HUES64 (cell line): ENCODE data around the gene DMBX1.

Source experiments
- H3K27ac ChIP-seq: 2 replicates; pipeline ENCODE4 v1.7.0; 2013; ENCODE audit warnings: low read depth, low read length, inconsistent platforms
- H3K27me3 ChIP-seq: 2 replicates; pipeline ENCODE4 v1.6.1; 2013; ENCODE audit warnings: mild to moderate bottlenecking, low read length; ENCODE audit not compliant: insufficient read depth
- H3K36me3 ChIP-seq: 2 replicates; pipeline ENCODE4 v1.6.1; 2013; ENCODE audit warnings: mild to moderate bottlenecking, low read length; ENCODE audit not compliant: insufficient read depth
- H3K4me1 ChIP-seq: 2 replicates; pipeline ENCODE4 v1.6.1; 2013; ENCODE audit warnings: mild to moderate bottlenecking, low read length, moderate library complexity; ENCODE audit not compliant: insufficient read depth
- H3K4me3 ChIP-seq: 2 replicates; pipeline ENCODE4 v1.5.1; 2013; ENCODE audit warnings: mild to moderate bottlenecking, low read length, moderate library complexity
- H3K9ac ChIP-seq: 2 replicates; pipeline ENCODE4 v1.6.1; 2013; ENCODE audit warnings: mild to moderate bottlenecking, low read depth, low read length
- H3K9me3 ChIP-seq: 2 replicates; pipeline ENCODE4 v1.6.1; 2013; ENCODE audit warnings: low read depth, low read length; ENCODE audit not compliant: insufficient read depth
- WGBS: fragments of 150-250, 120-280 bp; methylation state at CpG from one replicate; pipeline ENCODE4 v1.1.7; 2013; ENCODE audit warnings: missing lambda C conversion rate; 5-methylcytosine and 5-hydroxymethylcytosine counted together

The DMBX1 gene

DNA sequence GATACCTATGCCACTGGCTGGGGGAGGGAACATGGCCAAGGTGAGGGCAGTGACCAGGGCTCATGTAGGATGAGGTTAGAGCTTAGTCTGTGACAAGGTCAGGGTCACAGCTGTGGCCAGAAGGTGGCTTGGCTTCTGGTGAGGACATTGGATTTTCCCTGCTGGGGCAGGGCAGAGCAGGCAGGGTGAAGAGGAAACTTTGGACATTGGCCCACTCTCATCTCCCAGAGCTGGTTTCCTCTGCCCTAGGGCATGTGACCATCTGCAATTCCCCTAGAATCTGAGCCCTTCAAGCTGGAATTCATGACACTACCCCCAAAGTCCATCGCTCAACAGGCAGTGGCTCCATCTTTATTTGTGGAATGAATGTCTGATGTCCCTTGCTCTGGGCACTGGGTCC, 5.3 kb downstream of the DMBX1 start:
- Histone ChIP-seq H3K4me1 (peaks cover 34% of the 10 kb centered on the region), H3K9me3 (no peaks in the 10 kb centered on the region), H3K27me3 (peaks cover 99% of the 10 kb centered on the region), H3K27ac (no peak overlapping the region), H3K4me3 (no peak overlapping the region), H3K36me3 (no peaks in the 10 kb centered on the region), H3K9ac (no peak overlapping the region)
- WGBS = 80% methylated on average over 1 of the region's 1 CpG

DNA sequence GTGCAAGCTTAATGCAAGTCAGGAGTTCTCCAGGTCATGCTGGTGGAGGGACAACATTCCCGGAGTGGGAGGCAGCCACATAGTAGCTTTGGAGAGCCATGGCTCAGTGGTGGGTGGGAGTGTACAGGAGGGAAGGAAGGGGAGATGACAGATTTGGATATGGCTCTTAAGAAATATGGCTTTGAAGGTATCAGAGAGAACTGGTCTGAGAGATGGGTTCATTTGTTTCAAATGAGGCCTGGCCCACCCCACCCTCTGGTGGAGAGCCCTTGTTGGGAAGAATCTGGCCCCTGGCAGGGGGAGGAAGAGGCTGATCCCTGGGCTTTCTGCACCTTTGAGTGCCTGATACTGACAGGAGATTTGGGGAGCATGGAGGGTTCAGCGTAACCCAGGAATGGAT, 6.1 kb downstream of the DMBX1 start:
- Histone ChIP-seq H3K27me3 (peaks cover 93% of the 10 kb centered on the region), H3K9me3 (no peaks in the 10 kb centered on the region), H3K9ac (no peak overlapping the region), H3K36me3 (no peaks in the 10 kb centered on the region), H3K4me1 (peaks cover 30% of the 10 kb centered on the region), H3K4me3 (no peak overlapping the region), H3K27ac (no peak overlapping the region)
- WGBS = 93% methylated on average over 2 of the region's 2 CpGs

- Histone ChIP-seq H3K4me3 (no peak overlapping the region), H3K36me3 (no peaks in the 10 kb centered on the region), H3K4me1 (peaks cover 26% of the 10 kb centered on the region), H3K9me3 (no peaks in the 10 kb centered on the region), H3K9ac (no peak overlapping the region), H3K27me3 (peaks cover 86% of the 10 kb centered on the region), H3K27ac (no peak overlapping the region)
- 85% methylated on average over 6 of the region's 6 CpGs for WGBS
Observed at GRCh38 chr1:46496505-46496904, 6.9 kb downstream of the DMBX1 start.

- Histone ChIP-seq H3K4me3 (no peak overlapping the region), H3K36me3 (no peaks in the 10 kb centered on the region), H3K9ac (no peak overlapping the region), H3K4me1 (peaks cover 21% of the 10 kb centered on the region), H3K27ac (no peak overlapping the region), H3K9me3 (no peaks in the 10 kb centered on the region), H3K27me3 (peaks cover 84% of the 10 kb centered on the region)
- WGBS = 83% methylated on average over 2 of the region's 3 CpGs
Observed at GRCh38 chr1:46497020-46497419, 7.4 kb downstream of the DMBX1 start.

DNA sequence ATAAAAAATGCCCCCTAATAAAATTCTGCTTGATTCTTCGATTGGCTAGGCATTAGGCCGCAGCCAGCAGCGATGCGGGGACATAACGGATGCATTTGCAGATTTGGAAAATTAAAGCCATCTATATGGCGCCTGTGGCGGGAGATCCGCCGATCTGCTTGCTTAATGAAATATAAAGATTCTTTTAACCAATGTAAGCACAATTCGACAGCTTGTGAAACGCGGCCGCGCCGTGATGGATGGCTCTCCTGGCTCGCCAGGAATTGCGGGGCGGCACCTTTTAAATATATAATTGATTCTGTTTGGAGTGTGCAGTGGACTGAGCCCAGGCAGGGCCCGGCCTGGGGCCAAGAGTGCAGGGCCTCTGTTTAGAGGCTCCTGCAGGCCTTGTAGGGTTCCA, 8.0 kb downstream of the DMBX1 start:
- Histone ChIP-seq H3K27ac (no peak overlapping the region), H3K9me3 (no peaks in the 10 kb centered on the region), H3K9ac (no peak overlapping the region), H3K4me3 (no peak overlapping the region), H3K4me1 (peaks cover 14% of the 10 kb centered on the region), H3K27me3 (peaks cover 82% of the 10 kb centered on the region), H3K36me3 (no peaks in the 10 kb centered on the region)
- 96% methylated on average over 17 of the region's 19 CpGs for WGBS

DNA sequence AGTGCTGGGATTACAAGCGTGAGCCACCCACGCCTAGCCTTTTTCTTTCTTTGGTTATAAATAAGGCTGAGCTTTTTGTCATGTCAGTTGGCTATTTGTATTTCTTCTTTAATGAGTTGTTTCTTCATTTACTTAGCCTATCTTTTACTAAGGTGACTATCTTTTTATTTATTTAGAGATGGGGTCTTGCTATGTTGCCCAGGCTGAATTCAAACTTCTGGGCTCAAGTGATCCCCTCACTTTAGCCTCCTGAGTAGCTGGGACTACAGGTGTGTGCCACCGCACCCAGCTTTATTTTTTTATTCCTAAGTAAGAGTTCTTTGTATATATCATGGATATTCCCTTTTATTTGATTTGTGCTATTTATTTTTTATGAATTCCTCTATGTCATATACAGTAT, 11.9 kb downstream of the DMBX1 start:
- Histone ChIP-seq H3K9me3 (no peaks in the 10 kb centered on the region), H3K4me3 (no peak overlapping the region), H3K4me1 (no peaks in the 10 kb centered on the region; the same call in none of the 2 replicates), H3K27me3 (peaks cover 51% of the 10 kb centered on the region), H3K27ac (no peak overlapping the region), H3K9ac (no peak overlapping the region), H3K36me3 (no peaks in the 10 kb centered on the region)
- WGBS = 95% methylated on average over 2 of the region's 3 CpGs

DNA sequence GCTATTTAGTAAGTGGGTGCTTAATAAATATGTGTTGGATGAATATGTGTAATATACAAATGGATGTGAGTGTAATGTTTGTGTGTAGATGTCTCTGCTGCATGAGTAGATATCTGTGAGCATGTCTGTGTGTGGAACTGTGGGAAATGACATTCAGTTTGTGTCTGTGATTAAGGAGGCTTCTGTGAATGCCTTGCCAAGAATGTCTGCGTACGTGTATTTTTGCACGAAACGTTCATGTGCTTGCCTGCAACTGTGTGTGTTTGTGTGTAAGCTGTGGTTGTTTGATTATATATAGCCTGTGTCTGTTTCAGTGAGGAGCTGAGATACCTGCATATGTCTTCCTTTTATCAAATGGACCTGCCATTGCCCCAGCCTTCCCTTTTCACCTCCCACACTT, 13.8 kb downstream of the DMBX1 start:
- WGBS = 94% methylated on average over 4 of the region's 4 CpGs
- H3K36me3 ChIP-seq = no peaks in the 10 kb centered on the region
- peaks cover 32% of the 10 kb centered on the region for H3K27me3 ChIP-seq
- H3K9ac ChIP-seq = no peak overlapping the region
- no peak overlapping the region for H3K4me3 ChIP-seq
- H3K27ac ChIP-seq = no peak overlapping the region
- H3K9me3 ChIP-seq = no peaks in the 10 kb centered on the region
- no peaks in the 10 kb centered on the region; the same call in none of the 2 replicates for H3K4me1 ChIP-seq

DNA sequence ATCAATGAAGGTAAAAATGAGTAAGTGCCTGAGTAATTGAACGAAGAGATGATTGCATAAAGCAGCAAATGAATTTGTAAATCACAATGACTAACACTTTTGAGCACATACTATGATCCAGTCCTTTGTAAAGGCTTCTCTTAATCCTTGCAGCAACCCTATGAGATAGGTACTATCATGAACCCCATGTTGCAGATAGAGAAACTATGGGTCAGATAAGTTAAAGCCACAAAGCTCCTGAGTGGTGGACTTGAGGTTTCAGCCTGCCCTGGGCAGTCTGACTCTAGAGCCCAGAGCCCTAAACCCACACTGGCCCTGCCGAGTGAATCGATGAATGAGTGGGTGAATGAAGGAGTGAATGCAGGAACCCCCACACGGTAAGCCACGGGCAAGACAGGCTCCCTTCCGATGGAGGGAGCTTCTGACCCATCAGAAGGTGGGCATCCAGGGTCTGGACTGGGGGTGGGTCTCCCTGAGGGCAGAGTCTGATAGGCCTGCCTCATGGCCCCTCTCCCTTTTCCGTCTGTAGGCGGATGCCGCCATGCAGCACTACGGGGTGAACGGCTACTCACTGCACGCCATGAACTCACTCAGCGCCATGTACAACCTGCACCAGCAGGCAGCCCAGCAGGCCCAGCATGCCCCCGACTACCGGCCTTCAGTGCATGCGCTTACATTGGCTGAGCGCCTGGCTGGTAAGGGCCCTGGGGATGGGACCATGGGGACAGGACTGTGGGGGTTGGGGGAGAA, 17.0 kb downstream of the DMBX1 start:
- Histone ChIP-seq H3K27ac (no peak overlapping the region), H3K36me3 (no peaks in the 10 kb centered on the region), H3K27me3 (peaks cover 26% of the 10 kb centered on the region; the same call in 1 of the 2 replicates), H3K9me3 (no peaks in the 10 kb centered on the region), H3K9ac (no peak overlapping the region), H3K4me3 (no peak overlapping the region), H3K4me1 (peaks cover 6% of the 10 kb centered on the region; the same call in 1 of the 2 replicates)
- WGBS = 87% methylated on average over 17 of the region's 17 CpGs

DNA sequence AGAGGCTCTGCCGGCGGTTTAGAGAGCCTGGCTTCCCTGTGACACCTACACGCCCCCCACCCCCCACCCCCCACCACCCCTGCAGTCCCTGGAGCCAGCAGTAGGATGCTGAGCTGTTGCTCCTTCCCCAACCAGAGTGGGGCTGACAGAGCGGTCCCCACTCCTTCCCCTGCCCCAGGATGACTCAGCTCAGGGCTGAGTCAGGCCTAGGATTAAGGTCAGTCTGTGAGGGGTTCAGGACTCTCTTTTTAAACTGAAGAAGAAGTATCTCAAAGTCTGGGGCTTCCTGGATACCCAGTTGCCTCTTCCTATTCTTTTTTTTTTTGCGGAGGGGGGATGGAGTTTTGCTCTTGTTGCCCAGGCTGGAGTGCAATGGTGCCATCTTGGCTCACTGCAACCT, 19.1 kb downstream of the DMBX1 start:
- H3K4me1 ChIP-seq = peaks cover 8% of the 10 kb centered on the region; the same call in 1 of the 2 replicates
- WGBS = 64% methylated on average over 5 of the region's 5 CpGs
- no peak overlapping the region for H3K4me3 ChIP-seq
- no peaks in the 10 kb centered on the region for H3K9me3 ChIP-seq
- H3K27ac ChIP-seq = no peak overlapping the region
- H3K9ac ChIP-seq = no peak overlapping the region
- peaks cover 24% of the 10 kb centered on the region for H3K27me3 ChIP-seq
- H3K36me3 ChIP-seq = no peaks in the 10 kb centered on the region

- H3K4me3 ChIP-seq = no peak overlapping the region
- no peaks in the 10 kb centered on the region for H3K9me3 ChIP-seq
- WGBS = 95% methylated on average over 18 of the region's 19 CpGs
- no peak overlapping the region for H3K27ac ChIP-seq
- H3K9ac ChIP-seq = no peak overlapping the region
- no peaks in the 10 kb centered on the region for H3K36me3 ChIP-seq
- H3K4me1 ChIP-seq = peaks cover 8% of the 10 kb centered on the region; the same call in 1 of the 2 replicates
- peaks cover 37% of the 10 kb centered on the region for H3K27me3 ChIP-seq
Observed at GRCh38 chr1:46510341-46510997, 20.8 kb downstream of the DMBX1 start.

- H3K4me1 ChIP-seq = peaks cover 10% of the 10 kb centered on the region; the same call in 1 of the 2 replicates
- H3K27ac ChIP-seq = no peak overlapping the region
- H3K27me3 ChIP-seq = peaks cover 42% of the 10 kb centered on the region
- H3K9ac ChIP-seq = no peak overlapping the region
- no peaks in the 10 kb centered on the region for H3K9me3 ChIP-seq
- no peaks in the 10 kb centered on the region for H3K36me3 ChIP-seq
- H3K4me3 ChIP-seq = no peak overlapping the region
- 69% methylated on average over 8 of the region's 8 CpGs for WGBS
Observed at GRCh38 chr1:46510998-46511365, 21.3 kb downstream of the DMBX1 start.
